EH (cell line): ENCODE results near the gene CHPF.

Source experiments
- DNase-seq: peaks from one replicate; pipeline ENCODE4 v3.0.0-alpha.2; 2015; ENCODE audit warnings: low read depth

CHPF gene

GRCh38 chr2:219567131-219567530 is 23.5 kb upstream of the CHPF start:
- no peak for DNase-seq

GRCh38 chr2:219566640-219567039 is 23.0 kb upstream of the CHPF start:
- no peak for DNase-seq

- DNase-seq, result no peak
These were observed 21.8 kb upstream of the CHPF start for GRCh38 chr2:219565130-219566080.

GRCh38 chr2:219563271-219563928 is 19.8 kb upstream of the CHPF start:
- DNase-seq, result no peak

GRCh38 chr2:219562049-219563020 is 18.7 kb upstream of the CHPF start:
- no peak for DNase-seq

- no peak for DNase-seq
These were observed 17.8 kb upstream of the CHPF start for GRCh38 chr2:219561179-219562048.

- DNase-seq, result no peak
These were observed 17.2 kb upstream of the CHPF start for GRCh38 chr2:219560893-219561178.

GRCh38 chr2:219560037-219560892 is 16.7 kb upstream of the CHPF start:
- DNase-seq, result no peak

GRCh38 chr2:219559156-219559915 is 15.7 kb upstream of the CHPF start:
- DNase-seq, result peak; percentile 36

GRCh38 chr2:219557791-219558785 is 14.5 kb upstream of the CHPF start:
- no peak for DNase-seq

- no peak for DNase-seq
These were observed 13.7 kb upstream of the CHPF start for GRCh38 chr2:219557320-219557719.

- no peak for DNase-seq
These were observed 12.8 kb upstream of the CHPF start for GRCh38 chr2:219556413-219556812.

- DNase-seq, result no peak
These were observed 12.3 kb upstream of the CHPF start for GRCh38 chr2:219555956-219556355.

- no peak for DNase-seq
These were observed 10.7 kb upstream of the CHPF start for GRCh38 chr2:219554350-219554749.

GRCh38 chr2:219553463-219553963 is 9.9 kb upstream of the CHPF start:
- no peak for DNase-seq

- no peak for DNase-seq
These were observed 9.5 kb upstream of the CHPF start for GRCh38 chr2:219553168-219553417.

GRCh38 chr2:219552382-219553167 is 9.0 kb upstream of the CHPF start:
- peak; percentile 87 for DNase-seq
